ENCODE data around the gene CACNA1F. TPM values are rescaled to one million over a fixed set of nuclear protein-coding genes. Genes with fewer than 3 reads are reported as not detected.
"Not testable (repeated sequence)": the region's sequence is repeated elsewhere in the genome, so short reads cannot be mapped to it uniquely, and the experiment has no call there.

Gene CACNA1F
- total RNA-seq, 2 donors from 2014 or later = 1.7 to 2.6 TPM

DNA sequence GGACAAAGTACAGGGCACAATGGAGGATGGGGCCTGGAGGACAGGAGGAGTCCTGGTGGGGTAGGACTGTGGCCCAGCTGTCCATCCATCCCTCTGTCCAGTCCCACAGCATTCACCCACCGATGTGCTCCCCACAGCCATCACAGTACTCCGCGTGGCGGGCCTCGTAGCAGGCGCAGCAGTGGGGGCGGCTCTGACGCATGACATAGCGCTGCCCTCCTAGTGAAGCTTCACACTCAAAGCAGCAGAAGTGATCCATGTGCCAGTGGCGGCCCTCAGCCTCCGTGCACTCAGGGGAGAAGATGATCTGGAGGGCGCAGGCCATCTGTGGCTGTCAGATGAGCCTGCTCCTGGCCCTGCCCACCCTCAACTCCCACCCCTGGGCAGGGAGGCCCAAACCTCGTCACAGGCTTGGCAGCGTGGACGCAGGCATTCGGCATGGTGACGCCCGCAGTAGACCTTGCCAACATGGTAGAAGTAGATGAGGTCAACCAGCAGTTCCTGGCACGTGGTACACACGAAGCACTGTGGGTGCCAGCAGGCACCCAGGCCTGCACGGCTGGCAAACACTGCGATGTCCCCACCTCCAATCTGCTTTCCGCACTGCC is 55.2 kb downstream of the CACNA1F start:
- no peak for DNase-seq (ENCODE audit: low spot score in 2 of 2)
- H3K9me3 Mint-ChIP-seq = no peaks in the 10 kb centered on the region
- ATAC-seq = peak; percentile 4 to 18
- H3K36me3 Mint-ChIP-seq = peaks cover 6 to 21% of the 10 kb centered on the region in 2 donors
- peak overlapping the region; percentile 68 for H3K27ac Mint-ChIP-seq

DNA sequence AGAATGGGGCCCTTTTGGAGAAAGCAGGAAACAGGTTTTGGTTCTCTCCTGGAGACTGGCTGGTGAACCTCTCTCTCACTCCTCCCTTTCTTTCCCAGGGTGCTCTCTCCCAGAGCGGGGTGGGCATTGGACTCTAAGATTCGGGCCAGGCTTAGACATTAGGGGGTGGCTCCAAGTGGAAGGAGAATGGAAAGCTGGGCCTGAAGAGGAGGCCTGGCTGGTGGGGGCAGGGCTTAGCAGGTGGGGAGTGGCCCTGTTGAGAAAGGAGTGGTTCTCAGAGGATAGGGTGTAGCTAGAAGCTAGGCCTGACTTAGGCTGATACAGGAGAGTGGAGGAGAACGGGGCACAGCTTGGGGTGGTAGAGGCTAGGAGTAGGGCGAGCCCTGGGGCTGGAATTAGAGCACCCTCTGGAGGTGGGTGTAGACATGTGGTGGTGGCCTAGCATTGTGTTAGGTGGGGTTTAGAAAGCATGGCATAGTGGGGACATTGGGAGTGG is 55.8 kb downstream of the CACNA1F start:
- H3K27ac Mint-ChIP-seq = peak overlapping the region; percentile 68
- H3K9me3 Mint-ChIP-seq = no peaks in the 10 kb centered on the region
- peaks cover 11 to 27% of the 10 kb centered on the region in 2 donors for H3K36me3 Mint-ChIP-seq
- peak; percentile 25 to 47 for ATAC-seq
- DNase-seq (ENCODE audit: low spot score in 2 of 2) = no peak

DNA sequence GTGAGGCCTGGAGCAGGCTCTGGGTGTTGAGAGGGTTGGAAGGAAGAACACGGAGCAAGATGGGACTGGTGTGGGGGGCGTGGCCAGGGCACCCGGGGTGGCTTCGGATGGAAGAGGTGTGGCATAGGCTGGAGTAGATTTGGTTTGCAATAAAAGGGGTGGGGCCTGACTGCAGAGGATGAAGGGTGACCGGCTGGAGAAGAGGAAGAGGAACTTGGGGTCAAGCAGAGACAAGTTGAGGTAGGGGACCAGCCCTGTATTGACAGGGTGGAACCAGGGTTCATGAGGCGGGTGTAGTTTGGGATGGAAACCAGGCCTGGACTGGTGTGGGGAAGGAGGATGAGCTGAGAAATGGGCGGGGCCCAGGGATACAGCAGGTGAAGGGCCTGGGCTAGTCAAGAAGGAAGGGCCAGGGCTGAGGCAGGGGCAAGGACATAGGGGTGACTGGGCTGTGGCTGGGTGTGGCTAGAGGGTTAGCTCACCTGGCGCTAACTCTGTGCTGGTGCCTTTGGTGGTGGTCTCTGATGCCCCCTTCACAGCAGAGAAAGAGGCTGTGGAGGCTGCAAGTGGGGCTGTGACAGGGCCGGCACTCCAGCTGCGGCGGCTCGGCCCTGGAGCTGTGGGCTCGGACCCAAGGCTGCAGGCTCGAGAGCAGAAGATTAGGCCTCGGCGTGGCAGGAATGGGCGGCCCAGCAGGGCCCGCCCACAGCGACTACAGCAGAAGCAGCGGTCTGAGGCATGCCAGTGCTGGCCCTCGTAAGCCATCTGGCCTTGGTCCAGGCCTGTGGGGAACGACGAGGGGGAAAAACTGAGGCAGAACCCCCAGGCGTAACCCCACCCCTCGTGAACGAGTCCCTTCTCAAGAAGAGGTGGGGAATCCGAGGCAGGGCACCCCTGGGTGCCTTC is 56.5 kb downstream of the CACNA1F start:
- Mint-ChIP-seq H3K27ac (peak overlapping the region in 1 of 2 donors; percentile 87), H3K36me3 (peaks cover 16 to 27% of the 10 kb centered on the region in 2 donors), H3K9me3 (no peaks in the 10 kb centered on the region)
- ATAC-seq = no peak
- DNase-seq (ENCODE audit: low spot score in 2 of 2) = no peak

GRCh38 chrX:49175435-49176274 is 57.5 kb downstream of the CACNA1F start:
- Mint-ChIP-seq H3K9me3 (no peaks in the 10 kb centered on the region), H3K27ac (peak overlapping the region; percentile 47 to 87), H3K36me3 (peaks cover 16 to 23% of the 10 kb centered on the region in 2 donors)
- ATAC-seq = no peak
- no peak for DNase-seq (ENCODE audit: low spot score in 2 of 2)

DNA sequence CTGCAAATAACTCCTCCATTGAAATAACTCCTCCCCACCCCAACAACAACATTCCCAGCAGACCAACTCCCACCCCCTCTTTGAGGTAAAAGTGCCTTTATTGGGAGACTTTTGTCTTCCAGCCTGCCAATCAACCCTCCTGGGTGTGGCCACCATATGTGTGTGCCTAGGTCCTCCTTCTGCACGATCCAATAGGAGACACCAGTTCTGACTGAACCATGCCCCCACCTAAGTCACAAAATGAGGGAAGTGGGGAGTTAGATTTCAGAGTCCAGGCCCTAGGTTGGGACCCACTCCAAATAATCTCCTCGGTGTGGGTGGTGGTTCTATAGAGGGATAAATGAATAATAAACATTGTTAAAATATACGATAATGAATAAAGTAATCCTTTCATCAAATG is 58.4 kb downstream of the CACNA1F start:
- Mint-ChIP-seq H3K27ac (peak overlapping the region; percentile 72 to 74), H3K36me3 (peaks cover 16 to 20% of the 10 kb centered on the region in 2 donors), H3K9me3 (no peaks in the 10 kb centered on the region)
- DNase-seq (ENCODE audit: low spot score in 2 of 2) = no peak
- no peak for ATAC-seq

DNA sequence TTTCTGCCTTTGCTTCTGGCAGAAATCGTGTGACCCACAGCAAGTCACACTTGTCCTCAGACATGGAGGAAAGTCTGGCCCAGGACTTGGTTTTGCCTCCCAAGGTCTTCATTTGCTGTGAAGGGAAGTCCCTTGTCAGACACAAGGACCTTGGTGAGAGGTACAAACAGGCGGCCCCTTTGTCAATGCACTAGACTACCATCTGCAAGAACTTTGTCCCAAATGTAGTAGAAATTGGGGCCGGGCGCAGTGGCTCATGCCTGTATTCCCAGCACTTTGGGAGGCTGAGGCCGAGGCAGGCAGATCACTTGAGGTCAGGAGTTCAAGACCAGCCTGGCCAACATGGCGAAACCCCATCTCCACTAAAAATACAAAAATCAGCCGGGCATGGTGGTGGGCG is 59.6 kb downstream of the CACNA1F start:
- H3K9me3 Mint-ChIP-seq; ATAC-seq; DNase-seq (ENCODE audit: low spot score in 2 of 2): not testable (repeated sequence)
- peaks cover 16 to 20% of the 10 kb centered on the region in 2 donors for H3K36me3 Mint-ChIP-seq
- H3K27ac Mint-ChIP-seq = peak overlapping the region in 1 of 2 donors; percentile 93

GRCh38 chrX:49172280-49172780 is 60.8 kb downstream of the CACNA1F start:
- DNase-seq (ENCODE audit: low spot score in 2 of 2) (peak; percentile 62 to 84), ATAC-seq (peak; percentile 82 to 83)
- H3K27ac Mint-ChIP-seq = peak overlapping the region; percentile 86 to 93
- no peaks in the 10 kb centered on the region for H3K9me3 Mint-ChIP-seq
- H3K36me3 Mint-ChIP-seq = peaks cover 16 to 20% of the 10 kb centered on the region in 2 donors

DNA sequence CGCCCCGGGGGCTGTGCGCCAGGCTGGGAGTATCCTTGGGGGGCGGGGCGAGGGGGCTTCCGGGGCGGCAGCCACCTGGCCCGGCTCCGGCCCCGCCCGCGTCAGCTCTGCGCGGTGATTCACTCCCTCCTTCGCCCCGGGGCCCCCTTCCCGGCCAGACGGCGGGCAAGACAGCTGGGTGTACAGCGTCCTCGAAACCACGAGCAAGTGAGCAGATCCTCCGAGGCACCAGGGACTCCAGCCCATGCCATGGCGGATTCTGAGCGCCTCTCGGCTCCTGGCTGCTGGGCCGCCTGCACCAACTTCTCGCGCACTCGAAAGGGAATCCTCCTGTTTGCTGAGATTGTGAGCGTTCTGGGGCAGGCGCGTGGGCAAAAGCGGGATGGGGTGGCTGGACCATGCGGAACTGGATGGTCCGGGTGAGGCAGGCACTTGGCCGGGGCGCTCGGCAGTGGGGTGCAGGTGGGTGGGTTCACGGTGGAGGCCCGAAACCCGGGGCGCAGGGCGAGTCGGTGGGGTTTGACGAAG is 61.3 kb downstream of the CACNA1F start, which contains the start of gene PLP2:
PLP2 (plus strand) TSS at position 147 of the 528 bp plus-strand sequence; CDS start at position 250, 103 bp downstream.
- ATAC-seq (peak; percentile 67 to 82), DNase-seq (ENCODE audit: low spot score in 2 of 2) (peak; percentile 65 to 80)
- Mint-ChIP-seq H3K9me3 (no peaks in the 10 kb centered on the region), H3K36me3 (peaks cover 16 to 20% of the 10 kb centered on the region in 2 donors), H3K27ac (peak within 1 kb of the TSS; percentile 86 to 93)

DNA sequence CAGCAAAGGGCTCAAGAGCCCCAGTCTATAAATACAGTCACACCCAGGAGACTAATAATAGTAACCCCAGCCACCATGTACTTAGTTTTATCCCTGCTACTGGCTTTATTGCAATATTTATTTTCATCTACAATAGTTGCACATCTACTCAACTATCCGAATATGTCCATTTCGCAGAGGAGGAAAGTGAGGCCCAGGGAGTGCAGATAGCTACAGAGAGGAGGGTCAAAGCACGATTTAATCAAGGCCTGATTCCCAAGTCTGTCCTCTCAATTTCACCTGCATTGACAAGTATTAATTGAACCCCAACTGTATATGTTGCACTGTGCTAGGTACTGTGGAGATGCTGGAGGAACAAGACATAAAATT is 65.4 kb downstream of the CACNA1F start:
- Mint-ChIP-seq H3K27ac (peak overlapping the region; percentile 74 to 95), H3K9me3 (no peaks in the 10 kb centered on the region), H3K36me3 (peaks cover 3 to 8% of the 10 kb centered on the region in 2 donors)
- ATAC-seq (no peak), DNase-seq (ENCODE audit: low spot score in 2 of 2) (no peak)

DNA sequence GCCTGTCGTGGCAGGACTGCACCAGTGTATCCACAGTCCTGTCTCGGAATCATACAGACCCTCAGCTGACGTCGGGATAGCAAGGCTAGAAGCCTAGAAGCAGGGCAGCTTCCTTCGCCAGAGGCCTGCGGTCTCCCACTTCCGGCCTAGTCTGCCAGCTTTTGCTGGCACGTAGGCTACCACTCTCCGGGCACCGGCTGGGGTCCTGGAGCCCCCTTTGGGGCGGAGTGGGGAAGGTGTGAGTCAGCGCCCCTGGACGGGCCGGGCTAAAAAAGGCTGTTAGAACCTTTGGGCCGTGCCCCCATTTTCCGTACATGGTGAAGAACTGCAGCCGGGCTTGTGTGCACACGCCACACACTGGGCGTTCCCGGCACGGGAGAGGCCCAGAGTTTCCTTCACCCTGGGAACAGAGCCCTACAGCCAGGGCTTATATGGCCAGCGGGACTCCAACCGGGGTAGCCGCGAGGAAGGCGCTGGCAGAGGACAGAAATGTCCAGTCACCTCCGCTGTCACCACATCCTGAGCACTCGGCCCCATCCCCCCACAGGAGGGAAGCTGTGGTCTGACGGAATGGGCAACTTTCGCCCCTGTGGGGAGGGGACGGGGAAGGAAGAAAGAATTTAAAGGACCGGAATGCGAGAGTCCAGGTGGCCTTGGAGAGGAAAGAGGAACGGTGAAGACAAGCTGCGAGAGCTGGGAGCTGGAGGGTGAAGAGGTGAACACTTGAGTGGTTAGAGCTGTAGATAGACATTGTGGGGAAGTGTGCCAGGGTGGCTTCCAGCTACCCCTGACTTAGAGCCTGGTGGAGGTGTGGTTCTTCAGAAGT is 66.0 kb downstream of the CACNA1F start:
- ATAC-seq (peak; percentile 12 to 56), DNase-seq (ENCODE audit: low spot score in 2 of 2) (peak in 1 of 2 donors; percentile 81)
- H3K9me3 Mint-ChIP-seq = no peaks in the 10 kb centered on the region
- peak overlapping the region; percentile 74 to 95 for H3K27ac Mint-ChIP-seq
- peaks cover 0 to 5% of the 10 kb centered on the region in 2 donors for H3K36me3 Mint-ChIP-seq

DNA sequence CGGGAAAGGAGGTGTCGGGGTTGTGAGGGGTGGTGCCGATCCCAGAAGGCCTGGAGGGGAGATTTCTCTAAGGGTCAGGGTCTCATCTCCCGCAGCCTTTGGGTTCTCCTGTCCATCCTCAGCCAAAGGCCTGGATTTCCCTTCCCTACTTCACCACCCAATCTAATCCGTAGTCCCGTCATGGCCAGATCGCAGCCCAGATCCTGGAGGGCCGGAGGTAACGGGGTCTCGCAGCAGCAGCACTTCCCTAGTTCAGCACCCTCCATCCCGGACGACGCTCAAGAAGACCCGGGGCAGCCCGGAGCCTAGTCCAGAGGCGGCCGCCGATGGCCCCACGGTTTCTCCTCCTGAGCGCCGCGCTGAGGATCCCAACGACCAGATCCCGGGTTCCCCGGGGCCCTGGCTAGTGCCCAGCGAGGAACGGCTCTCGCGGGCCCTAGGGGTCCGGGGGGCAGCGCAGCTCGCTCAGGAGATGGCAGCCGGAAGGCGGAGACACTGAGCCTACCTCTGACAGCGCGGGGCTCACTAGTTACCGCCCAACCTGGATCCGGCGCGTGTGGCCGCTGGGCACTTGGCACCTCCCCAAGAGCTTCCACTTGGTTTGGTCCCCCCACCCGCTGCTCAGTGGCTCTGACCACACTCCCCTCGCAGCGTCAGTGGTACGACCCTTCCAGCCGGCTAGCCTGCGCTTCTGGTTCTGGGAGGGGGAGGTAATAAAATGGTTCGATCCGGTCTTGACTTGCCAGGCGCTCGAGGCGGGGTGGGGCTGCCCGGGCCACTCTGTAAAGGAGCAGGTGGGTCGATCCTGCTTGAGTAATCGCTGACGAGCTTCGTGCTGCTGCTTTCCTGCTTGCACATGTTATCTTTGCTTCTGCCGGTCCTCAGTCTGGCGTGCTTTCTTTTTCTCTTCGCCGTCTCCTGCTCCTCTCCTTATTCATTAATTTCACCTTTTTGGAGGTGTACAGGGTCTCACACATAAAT is 66.9 kb downstream of the CACNA1F start:
- Mint-ChIP-seq H3K36me3 (no peaks in the 10 kb centered on the region), H3K9me3 (no peaks in the 10 kb centered on the region), H3K27ac (peak overlapping the region; percentile 44 to 95)
- ATAC-seq (peak; percentile 54 to 65), DNase-seq (ENCODE audit: low spot score in 2 of 2) (peak; percentile 48 to 78)

- Mint-ChIP-seq H3K9me3 (no peaks in the 10 kb centered on the region), H3K36me3 (no peaks in the 10 kb centered on the region), H3K27ac (peak overlapping the region in 1 of 2 donors; percentile 86)
- ATAC-seq = no peak
- no peak for DNase-seq (ENCODE audit: low spot score in 2 of 2)
Observed at GRCh38 chrX:49164589-49165360, 68.4 kb downstream of the CACNA1F start.

DNA sequence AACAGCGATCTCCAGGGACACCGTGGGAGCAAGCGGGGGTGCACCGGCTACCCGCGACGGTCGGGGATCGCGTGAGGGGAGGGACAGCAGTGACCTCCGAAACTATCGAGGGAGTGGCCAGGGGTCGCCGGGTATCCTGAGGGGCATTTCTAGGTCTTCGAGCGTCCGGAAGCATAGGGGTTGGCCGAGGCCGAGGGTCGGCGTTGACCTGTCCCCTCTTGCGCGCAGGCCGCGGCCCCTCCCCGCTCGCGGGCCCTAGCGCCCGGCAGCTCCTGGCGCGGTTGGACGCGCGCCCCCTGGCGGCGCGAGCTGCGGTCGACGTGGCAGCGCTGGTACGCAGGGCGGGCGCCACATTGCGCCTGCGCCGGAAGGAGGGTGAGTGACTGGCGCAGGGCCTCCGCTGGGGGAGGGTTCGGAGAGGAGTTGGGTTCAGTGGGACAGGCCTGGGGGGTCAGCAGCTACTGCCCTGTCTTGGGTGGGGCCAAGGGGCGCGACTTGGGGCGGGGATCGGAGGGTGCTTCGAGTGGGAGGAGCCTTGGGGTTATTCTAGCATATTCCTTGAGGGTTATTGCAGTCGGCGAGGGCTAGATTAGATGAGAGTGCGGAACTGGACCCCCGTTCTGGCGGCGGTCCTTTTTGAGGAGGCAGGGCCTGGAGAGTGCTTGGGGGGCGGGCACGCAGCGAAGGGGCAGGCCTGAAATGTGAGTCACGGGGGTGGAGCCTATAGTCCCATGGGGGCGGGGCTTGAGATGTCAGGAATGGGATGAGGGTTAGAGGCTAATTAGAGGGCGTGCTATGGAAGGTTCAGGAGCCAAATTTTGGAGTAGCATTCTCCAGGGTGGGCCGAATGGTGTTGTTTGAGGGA is 69.4 kb downstream of the CACNA1F start:
- Mint-ChIP-seq H3K9me3 (no peaks in the 10 kb centered on the region), H3K27ac (peak overlapping the region; percentile 86 to 94), H3K36me3 (no peaks in the 10 kb centered on the region)
- peak; percentile 56 to 78 for ATAC-seq
- peak; percentile 78 to 84 for DNase-seq (ENCODE audit: low spot score in 2 of 2)
